Esophagus squamous epithelium (tissue), 5 donors: ENCODE measurements around the gene TNFSF11. TPM values are rescaled to one million over a fixed set of nuclear protein-coding genes. Genes with fewer than 3 reads are reported as not detected.

Experiments used
- DNase-seq: peaks from one replicate; lab custom pipeline; 2025; lab: John Stamatoyannopoulos, UW
- H3K27ac ChIP-seq, 4 donors: fragments of 200-600 bp; sonication (generic); one replicate each; pipeline ENCODE4 v1.5.1; 2016 to 2019; ENCODE audit warnings: mild to moderate bottlenecking in 1 of 4
- H3K27me3 ChIP-seq, 4 donors: fragments of 200-600 bp; sonication (generic); 1 replicate in 3 of 4; 2 replicates in 1 of 4; pipeline versions ENCODE4 v1.5.1 to v1.6.0; 2017 to 2021; ENCODE audit warnings: antibody characterized with exemption in 1 of 4
- H3K36me3 ChIP-seq, 3 donors: fragments of 200-600 bp; sonication (generic); one replicate each; pipeline ENCODE4 v1.5.1; 2016 to 2019
- H3K4me1 ChIP-seq, 3 donors: fragments of 200-600 bp; sonication (generic); one replicate each; pipeline ENCODE4 v1.5.1; 2017 to 2019
- H3K4me3 ChIP-seq, 4 donors: fragments of 200-600 bp; sonication (generic); 1 replicate in 3 of 4; 2 replicates in 1 of 4; pipeline ENCODE4 v1.5.1; 2016 to 2019; ENCODE audit warnings: mild to moderate bottlenecking in 2 of 4, moderate library complexity in 1 of 4
- H3K9me3 ChIP-seq, 3 donors: fragments of 200-600 bp; sonication (generic); one replicate each; pipeline ENCODE4 v1.5.1; 2016 to 2019
- CTCF ChIP-seq, 6 experiments: fragments of 450-650 bp in 4 of 6; fragments of 200-600 bp in 2 of 6; sonication (generic) in 2 of 6; IDR thresholded peaks; one replicate each; pipeline ENCODE4 v1.5.1; 2016 to 2019; ENCODE audit warnings: antibody characterized with exemption in 6 of 6, mild to moderate bottlenecking in 4 of 6, moderate library complexity in 4 of 6
- POLR2A ChIP-seq, 4 donors: fragments of 450-650 bp; IDR thresholded peaks; one replicate each; pipeline ENCODE4 v1.6.1; 2017; ENCODE audit warnings: antibody characterized with exemption in 4 of 4, mild to moderate bottlenecking in 4 of 4, moderate library complexity in 3 of 4
- WGBS, 2 donors: methylation state at CpG; one replicate each; pipeline ENCODE4 v1.1.5; 2018; 5-methylcytosine and 5-hydroxymethylcytosine counted together
- intact Hi-C: fragments of 100-400 bp; cut with DNase I; formaldehyde crosslinking; loops from one replicate; pipeline ENCODE4 v1.15.0; 2022
- total RNA-seq, 4 donors: library from RNA; depleted of rRNA; stranded (reverse); fragments of >200 nt; gene quantifications; one replicate each; pipeline ENCODE4 v1.1.0, GENCODE V29; 2016
- donor health status: DM: yes; HTN: yes; CAD: no.

The TNFSF11 gene
- total RNA-seq, 4 donors from 2014 or later, result 0.18 to 0.45 TPM; not detected in 2

- DNase-seq, result no peak
- Histone ChIP-seq H3K27me3 (peaks cover 0 to 24% (median 0%) of the 10 kb centered on the region in 4 donors), H3K36me3 (no peaks in the 10 kb centered on the region), H3K9me3 (no peaks in the 10 kb centered on the region), H3K4me3 (no peak overlapping the region), H3K4me1 (no peaks in the 10 kb centered on the region), H3K27ac (no peak overlapping the region)
- intact Hi-C loops, result no loop called here
- 69 to 90% methylated on average over 4 of the region's 4 CpGs for WGBS, 2 donors
- TF ChIP-seq POLR2A (IDR thresholded peaks at IDR 0.05) (no peak), CTCF (IDR thresholded peaks at IDR 0.05) (no peak)
Measured at GRCh38 chr13:42591602-42592001, 17.6 kb downstream of the TNFSF11 start.

- WGBS, 2 donors, result 56 to 69% methylated on average over 8 of the region's 8 CpGs
- intact Hi-C loops, result no loop called here
- H3K4me3 ChIP-seq, result no peak overlapping the region
- H3K27me3 ChIP-seq, result peaks cover 0 to 24% (median 0%) of the 10 kb centered on the region in 4 donors
- no peaks in the 10 kb centered on the region for H3K36me3 ChIP-seq
- no peaks in the 10 kb centered on the region for H3K9me3 ChIP-seq
- DNase-seq, result no peak
- no peak for TF ChIP-seq CTCF (IDR thresholded peaks at IDR 0.05)
- TF ChIP-seq POLR2A (IDR thresholded peaks at IDR 0.05), result no peak
- H3K4me1 ChIP-seq, result no peaks in the 10 kb centered on the region
- no peak overlapping the region for H3K27ac ChIP-seq
Measured at GRCh38 chr13:42592915-42593900, 19.3 kb downstream of the TNFSF11 start.

GRCh38 chr13:42594481-42595252, 20.7 kb downstream of the TNFSF11 start:
- Histone ChIP-seq H3K36me3 (no peaks in the 10 kb centered on the region), H3K27ac (no peak overlapping the region), H3K4me3 (no peak overlapping the region), H3K9me3 (no peaks in the 10 kb centered on the region), H3K27me3 (peaks cover 0 to 22% (median 0%) of the 10 kb centered on the region in 4 donors), H3K4me1 (no peaks in the 10 kb centered on the region)
- whole genome bisulfite sequencing, 2 donors, result 2 to 4% methylated on average over 7 of the region's 7 CpGs
- intact Hi-C loops, result no loop called here
- peak; percentile 71 to 86 (median 78) for TF ChIP-seq CTCF (IDR thresholded peaks at IDR 0.05)
- TF ChIP-seq POLR2A (IDR thresholded peaks at IDR 0.05), result no peak
- no peak for DNase-seq

DNA sequence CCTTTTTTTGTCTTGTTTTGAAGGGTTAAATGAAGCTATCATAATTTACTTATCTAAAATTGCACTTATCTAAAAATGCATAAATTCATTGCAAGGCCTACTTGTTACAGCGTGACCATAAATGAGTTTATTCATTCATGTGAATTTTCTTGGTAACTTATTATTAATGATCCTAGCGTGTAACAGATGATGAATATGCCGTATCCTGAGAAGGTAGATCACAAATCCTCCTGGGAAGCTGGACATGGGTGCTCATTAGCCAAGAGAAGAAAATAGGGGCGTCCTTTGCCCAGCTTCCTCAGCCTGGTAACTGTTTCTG, 21.3 kb downstream of the TNFSF11 start:
- H3K27ac ChIP-seq, result no peak overlapping the region
- peaks cover 0 to 17% (median 0%) of the 10 kb centered on the region in 4 donors for H3K27me3 ChIP-seq
- intact Hi-C loops, result no loop called here
- no peak for DNase-seq
- H3K36me3 ChIP-seq, result no peaks in the 10 kb centered on the region
- TF ChIP-seq POLR2A (IDR thresholded peaks at IDR 0.05) (no peak), CTCF (IDR thresholded peaks at IDR 0.05) (no peak)
- no peak overlapping the region for H3K4me3 ChIP-seq
- no peaks in the 10 kb centered on the region for H3K4me1 ChIP-seq
- WGBS, 2 donors, result 52 to 65% methylated on average over 4 of the region's 4 CpGs
- no peaks in the 10 kb centered on the region for H3K9me3 ChIP-seq

DNA sequence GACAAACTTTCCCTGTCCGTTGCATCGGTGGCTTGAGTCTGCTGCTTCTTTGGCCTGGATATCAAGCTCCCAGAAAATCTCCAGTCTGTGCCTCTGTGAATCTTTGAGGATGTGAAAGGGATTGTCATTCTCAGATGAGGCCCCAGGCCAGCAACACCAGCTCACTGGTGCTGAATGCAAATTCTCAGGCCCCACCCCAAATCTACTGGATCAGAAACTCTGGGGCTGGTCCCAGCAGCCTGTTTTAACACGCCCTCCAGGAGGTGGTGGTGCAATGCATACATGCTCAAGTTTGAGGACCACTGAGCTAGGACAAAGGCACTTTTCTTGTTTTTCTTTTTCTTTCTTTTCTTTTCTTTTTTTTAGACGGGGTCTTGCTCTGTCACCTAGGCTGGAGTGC, 23.6 kb downstream of the TNFSF11 start:
- no peak overlapping the region for H3K27ac ChIP-seq
- no peaks in the 10 kb centered on the region for H3K36me3 ChIP-seq
- no peaks in the 10 kb centered on the region for H3K4me1 ChIP-seq
- 71 to 76% methylated on average over 4 of the region's 4 CpGs for WGBS, 2 donors
- intact Hi-C loops, result no loop called here
- no peak for DNase-seq
- H3K4me3 ChIP-seq, result no peak overlapping the region
- H3K9me3 ChIP-seq, result no peaks in the 10 kb centered on the region
- no peak for TF ChIP-seq CTCF (IDR thresholded peaks at IDR 0.05)
- no peak for TF ChIP-seq POLR2A (IDR thresholded peaks at IDR 0.05)
- peaks cover 0 to 7% (median 0%) of the 10 kb centered on the region in 4 donors for H3K27me3 ChIP-seq
